GM10266 (cell line): ENCODE data around the gene TBC1D5.

ENCODE experiments used
- DNase-seq: peaks from one replicate; pipeline ENCODE4 v3.0.0; 2012; ENCODE audit errors: extremely low spot score
- TF ChIP-seq, protein P1 (sequence below): IDR thresholded peaks from 2 replicates; pipeline ENCODE4 v1.5.1; 2012; ENCODE audit warnings: mild to moderate bottlenecking, low read depth; ENCODE audit not compliant: control insufficient read depth, insufficient read depth; ENCODE audit errors: missing control alignments

Gene TBC1D5

DNA sequence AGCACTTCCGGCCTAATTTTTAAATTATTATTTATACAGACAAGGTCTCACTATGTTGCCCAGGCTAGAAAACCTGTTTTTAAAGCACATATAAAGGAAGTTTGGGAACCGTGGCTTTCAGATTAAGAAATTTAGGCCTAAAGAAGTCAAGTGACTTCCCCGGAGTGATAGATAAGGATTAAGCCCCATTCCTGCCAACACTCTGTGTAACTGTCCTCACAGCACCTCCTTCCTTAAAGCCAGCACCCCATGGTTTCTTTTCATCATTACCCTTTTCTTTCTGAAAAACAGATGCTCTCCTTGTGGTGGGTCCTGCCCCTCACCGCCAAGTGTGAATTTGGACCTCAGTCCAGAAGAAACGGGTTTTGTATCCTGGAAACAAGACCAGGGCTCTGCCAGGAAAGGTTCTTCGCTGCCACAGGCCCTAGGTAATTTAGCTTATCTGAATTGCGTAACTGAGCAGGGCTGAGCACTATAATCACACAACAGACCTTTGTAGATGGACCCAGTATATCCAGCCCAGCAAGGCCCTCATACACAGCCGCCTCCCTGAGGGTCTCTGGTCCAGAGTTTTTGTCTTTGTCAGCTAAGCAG, 626.3 kb downstream of the TBC1D5 start:
- DNase-seq: no peak
- TF ChIP-seq, protein P1, sequence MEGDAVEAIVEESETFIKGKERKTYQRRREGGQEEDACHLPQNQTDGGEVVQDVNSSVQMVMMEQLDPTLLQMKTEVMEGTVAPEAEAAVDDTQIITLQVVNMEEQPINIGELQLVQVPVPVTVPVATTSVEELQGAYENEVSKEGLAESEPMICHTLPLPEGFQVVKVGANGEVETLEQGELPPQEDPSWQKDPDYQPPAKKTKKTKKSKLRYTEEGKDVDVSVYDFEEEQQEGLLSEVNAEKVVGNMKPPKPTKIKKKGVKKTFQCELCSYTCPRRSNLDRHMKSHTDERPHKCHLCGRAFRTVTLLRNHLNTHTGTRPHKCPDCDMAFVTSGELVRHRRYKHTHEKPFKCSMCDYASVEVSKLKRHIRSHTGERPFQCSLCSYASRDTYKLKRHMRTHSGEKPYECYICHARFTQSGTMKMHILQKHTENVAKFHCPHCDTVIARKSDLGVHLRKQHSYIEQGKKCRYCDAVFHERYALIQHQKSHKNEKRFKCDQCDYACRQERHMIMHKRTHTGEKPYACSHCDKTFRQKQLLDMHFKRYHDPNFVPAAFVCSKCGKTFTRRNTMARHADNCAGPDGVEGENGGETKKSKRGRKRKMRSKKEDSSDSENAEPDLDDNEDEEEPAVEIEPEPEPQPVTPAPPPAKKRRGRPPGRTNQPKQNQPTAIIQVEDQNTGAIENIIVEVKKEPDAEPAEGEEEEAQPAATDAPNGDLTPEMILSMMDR: no peak

DNA sequence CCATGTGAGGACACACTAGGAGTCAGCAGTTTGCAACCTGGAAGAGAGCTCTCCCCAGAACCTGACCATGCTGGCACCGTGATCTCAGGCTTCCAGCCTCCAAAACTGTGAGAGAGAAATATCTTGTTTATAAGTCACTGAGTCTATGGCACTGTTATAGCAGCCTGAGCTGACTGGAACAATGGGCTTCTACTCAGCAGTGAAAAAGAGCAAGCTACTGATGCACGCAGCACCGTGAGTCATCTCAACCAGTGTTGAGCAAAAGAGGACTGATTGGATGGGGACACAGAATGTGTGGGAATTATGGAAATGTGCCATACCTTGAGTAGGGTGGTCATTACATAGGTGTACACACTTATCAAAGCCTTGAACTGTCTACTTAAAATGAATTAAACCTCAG, 627.2 kb downstream of the TBC1D5 start:
- TF ChIP-seq, protein P1: no peak
- no peak for DNase-seq

GRCh38 chr3:17111586-17111985, 630.8 kb downstream of the TBC1D5 start:
- TF ChIP-seq, protein P1: no peak
- no peak for DNase-seq

- no peak for DNase-seq
- TF ChIP-seq, protein P1: no peak
Measured at GRCh38 chr3:17110660-17111396, 631.6 kb downstream of the TBC1D5 start.
